Neuronal stem cell (in vitro differentiated cells): ENCODE results near the gene KCNE4.

Experiments
- DNase-seq: peaks from one replicate; pipeline ENCODE4 v3.0.0-alpha.2; 2013; ENCODE audit warnings: low spot score
- H2AFZ ChIP-seq: one replicate; pipeline ENCODE4 v1.6.1; 2013; ENCODE audit warnings: mild to moderate bottlenecking, low read length, inconsistent platforms
- H2AK5ac ChIP-seq: 2 replicates; pipeline ENCODE4 v1.6.1; 2013; ENCODE audit warnings: low read depth, mild to moderate bottlenecking, inconsistent platforms, low read length, moderate library complexity, mixed read lengths
- H2BK120ac ChIP-seq: 2 replicates; pipeline ENCODE4 v1.6.1; 2013; ENCODE audit warnings: low read depth, mild to moderate bottlenecking, inconsistent platforms, low read length, moderate library complexity, mixed read lengths
- H2BK12ac ChIP-seq: one replicate; pipeline ENCODE4 v1.6.1; 2013; ENCODE audit warnings: low read length, inconsistent platforms
- H2BK15ac ChIP-seq: 2 replicates; pipeline ENCODE4 v1.6.1; 2013; ENCODE audit warnings: mild to moderate bottlenecking, low read length, inconsistent platforms, mixed read lengths
- H2BK5ac ChIP-seq: one replicate; pipeline ENCODE4 v1.6.1; 2013; ENCODE audit warnings: inconsistent platforms, mild to moderate bottlenecking, low read length, moderate library complexity
- H3K14ac ChIP-seq: one replicate; pipeline ENCODE4 v1.6.1; 2013; ENCODE audit warnings: low read length, inconsistent platforms
- H3K18ac ChIP-seq: 2 replicates; pipeline ENCODE4 v1.6.1; 2013; ENCODE audit warnings: low read length, inconsistent platforms
- H3K23ac ChIP-seq: 2 replicates; pipeline ENCODE4 v1.6.1; 2013; ENCODE audit warnings: low read depth, mild to moderate bottlenecking, mixed read lengths, low read length, inconsistent platforms; ENCODE audit not compliant: poor library complexity
- H3K27ac ChIP-seq: replicated peaks from 3 replicates; pipeline ENCODE4 v1.5.1; 2013; ENCODE audit warnings: low read length, inconsistent platforms
- H3K27me3 ChIP-seq, 3 experiments: 2 replicates each; pipeline ENCODE4 v1.6.1; 2013; ENCODE audit warnings: low read length in 3 of 3, mild to moderate bottlenecking in 2 of 3, inconsistent platforms in 1 of 3, low read depth in 1 of 3, mixed read lengths in 1 of 3, moderate library complexity in 1 of 3; ENCODE audit not compliant: control insufficient read depth in 3 of 3, insufficient read depth in 3 of 3
- H3K36me3 ChIP-seq, 2 donors: replicated peaks in 1 of 2; 2 replicates each; pipeline ENCODE4 v1.6.1; 2013; ENCODE audit warnings: low read length in 2 of 2; ENCODE audit not compliant: control insufficient read depth in 2 of 2, insufficient read depth in 2 of 2
- H3K4ac ChIP-seq: 2 replicates; pipeline ENCODE4 v1.6.1; 2013; ENCODE audit warnings: inconsistent platforms, mild to moderate bottlenecking, low read length, moderate library complexity
- H3K4me1 ChIP-seq, 2 donors: 1 replicate in 1 of 2; 2 replicates in 1 of 2; pipeline ENCODE4 v1.6.1; 2013; ENCODE audit warnings: low read length in 2 of 2, low read depth in 1 of 2; ENCODE audit not compliant: control insufficient read depth in 2 of 2, insufficient read depth in 1 of 2
- H3K4me2 ChIP-seq: one replicate; pipeline ENCODE4 v1.6.1; 2013; ENCODE audit warnings: mild to moderate bottlenecking, low read length, inconsistent platforms; ENCODE audit not compliant: insufficient read depth, poor library complexity, severe bottlenecking
- H3K4me3 ChIP-seq, 2 donors: 2 replicates each; pipeline ENCODE4 v1.5.1; 2013; ENCODE audit warnings: low read length in 2 of 2, mild to moderate bottlenecking in 2 of 2, inconsistent platforms in 1 of 2, moderate library complexity in 1 of 2
- H3K79me1 ChIP-seq: one replicate; pipeline ENCODE4 v1.6.1; 2013; ENCODE audit warnings: low read depth, mild to moderate bottlenecking, inconsistent platforms, low read length, moderate library complexity
- H3K9ac ChIP-seq: one replicate; pipeline ENCODE4 v1.6.1; 2013; ENCODE audit warnings: mild to moderate bottlenecking, low read depth, low read length, inconsistent platforms; ENCODE audit not compliant: poor library complexity
- H3K9me3 ChIP-seq, 2 donors: replicated peaks in 1 of 2; 2 replicates each; pipeline versions ENCODE3 to v1.6.1; 2013; ENCODE audit warnings: low read length in 2 of 2, mild to moderate bottlenecking in 2 of 2, inconsistent platforms in 1 of 2, low read depth in 1 of 2, mixed read lengths in 1 of 2, moderate library complexity in 1 of 2; ENCODE audit not compliant: control insufficient read depth in 2 of 2, insufficient read depth in 1 of 2
- H4K8ac ChIP-seq: one replicate; pipeline ENCODE4 v1.6.1; 2013; ENCODE audit warnings: low read depth, mild to moderate bottlenecking, inconsistent platforms, low read length, moderate library complexity
- H4K91ac ChIP-seq: one replicate; pipeline ENCODE4 v1.6.1; 2013; ENCODE audit warnings: low read length, low read depth, mild to moderate bottlenecking, inconsistent platforms; ENCODE audit not compliant: poor library complexity
- WGBS, 2 donors: extraction: QIAGEN DNeasy Blood & Tissue Kit; methylation state at CpG; one replicate each; pipeline ENCODE4 v1.1.7; 2013; ENCODE audit warnings: missing lambda C conversion rate in 2 of 2, mixed read lengths in 1 of 2; ENCODE audit not compliant: insufficient read length in 2 of 2, insufficient replicate concordance in 1 of 2; ENCODE audit errors: extremely low coverage in 2 of 2; 5-methylcytosine and 5-hydroxymethylcytosine counted together

The KCNE4 gene

DNA sequence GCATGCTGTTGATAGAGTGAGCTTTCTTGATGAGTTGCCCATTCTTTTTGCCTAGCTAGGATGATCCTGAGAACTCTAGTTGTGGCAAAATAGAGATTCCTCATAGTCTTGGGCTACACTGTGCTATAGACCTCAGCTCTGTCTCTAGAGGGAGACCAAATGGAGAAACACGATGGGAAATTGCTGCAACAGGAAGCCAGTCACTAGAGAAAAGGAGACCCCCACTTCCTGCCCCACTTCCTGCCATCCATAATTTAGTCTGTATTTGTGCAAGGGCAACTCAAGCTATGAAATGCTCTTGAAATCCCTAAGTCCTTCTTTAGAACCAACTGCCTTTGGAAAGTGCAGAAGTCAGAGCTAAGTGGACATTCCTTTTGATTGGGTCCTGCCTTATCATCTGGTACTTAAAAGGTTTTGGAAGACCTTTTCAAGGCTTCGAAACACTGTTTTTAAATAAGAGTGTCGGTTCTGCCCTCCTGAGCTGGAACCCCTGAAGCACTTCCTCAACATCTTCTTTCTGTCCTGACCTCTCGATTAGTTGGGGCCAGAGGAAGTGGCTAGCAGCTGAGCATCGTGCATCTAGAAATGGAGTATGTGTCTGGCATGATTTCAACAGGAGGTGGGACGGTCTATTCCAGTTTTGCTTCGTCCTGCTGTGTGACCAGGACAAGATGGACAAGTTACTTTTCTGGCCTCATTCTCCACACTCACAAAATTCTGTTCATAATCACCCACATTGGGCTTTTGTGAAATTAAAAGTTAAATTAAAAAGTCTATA, 8.6 kb upstream of the KCNE4 start:
- H3K9ac ChIP-seq = no peak overlapping the region
- H2AFZ ChIP-seq = peak overlapping the region; percentile 51
- no peak overlapping the region for H2BK120ac ChIP-seq
- no peak overlapping the region for H2BK5ac ChIP-seq
- H4K8ac ChIP-seq = no peak overlapping the region
- H3K4me3 ChIP-seq = no peak overlapping the region
- H3K4ac ChIP-seq = no peak overlapping the region
- no peak overlapping the region for H3K18ac ChIP-seq
- H3K36me3 ChIP-seq = no peaks in the 10 kb centered on the region
- no CpG with 5 or more reads among the region's 7 CpGs for WGBS, 2 donors
- DNase-seq = no peak
- no peak overlapping the region for H4K91ac ChIP-seq
- H3K4me1 ChIP-seq = peaks cover 3 to 9% of the 10 kb centered on the region in 2 donors
- H3K27ac ChIP-seq = no peak overlapping the region
- no peaks in the 10 kb centered on the region for H3K9me3 ChIP-seq
- no peaks in the 10 kb centered on the region for H3K79me1 ChIP-seq
- H2BK15ac ChIP-seq = no peak overlapping the region
- no peaks in the 10 kb centered on the region for H3K27me3 ChIP-seq
- H2BK12ac ChIP-seq = no peak overlapping the region
- no peak overlapping the region for H3K4me2 ChIP-seq
- no peak overlapping the region for H3K14ac ChIP-seq
- no peak overlapping the region for H3K23ac ChIP-seq
- H2AK5ac ChIP-seq = no peak overlapping the region

DNA sequence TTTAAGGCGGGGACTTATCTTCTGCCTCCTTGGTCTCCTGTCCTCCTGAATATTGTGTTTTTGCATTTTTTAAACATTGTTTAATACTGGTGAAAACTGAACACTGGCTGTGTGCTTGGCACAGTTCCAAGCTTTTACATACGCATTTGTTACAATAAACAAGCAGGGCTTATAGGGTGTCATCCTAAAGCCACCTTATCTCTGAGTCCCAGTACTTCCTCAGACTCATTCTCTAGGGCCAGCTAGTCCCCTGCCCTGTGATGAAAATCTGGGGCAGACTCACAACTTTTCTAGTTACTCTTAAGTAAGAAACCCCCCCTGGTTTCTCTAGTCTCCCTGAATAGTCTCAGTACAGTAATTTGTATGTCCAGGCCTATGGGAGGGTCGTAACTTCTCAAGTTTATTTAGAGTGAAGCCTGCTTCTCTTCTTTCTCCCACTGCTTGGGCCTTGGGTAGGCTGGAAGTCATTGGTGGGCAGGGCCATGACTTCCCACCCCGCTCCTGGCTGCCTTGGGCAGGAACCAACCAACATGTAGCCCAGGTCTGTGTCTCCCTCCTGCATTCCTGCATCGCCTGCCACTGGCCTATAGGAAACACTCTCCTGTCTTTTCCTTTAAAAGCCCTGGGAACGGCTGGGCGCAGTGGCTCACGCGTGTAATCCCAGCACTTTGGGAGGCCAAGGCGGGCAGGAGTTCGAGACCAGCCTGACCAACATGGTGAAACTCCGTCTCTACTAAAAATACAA, 7.7 kb upstream of the KCNE4 start:
- no peak overlapping the region for H2BK12ac ChIP-seq
- H3K79me1 ChIP-seq = no peaks in the 10 kb centered on the region
- H4K91ac ChIP-seq = no peak overlapping the region
- peaks cover 0 to 9% of the 10 kb centered on the region in 2 donors for H3K4me1 ChIP-seq
- no peak for DNase-seq
- H3K9me3 ChIP-seq = no peaks in the 10 kb centered on the region
- peak overlapping the region; percentile 46 for H2AFZ ChIP-seq
- H3K4ac ChIP-seq = no peak overlapping the region
- H3K18ac ChIP-seq = no peak overlapping the region
- H4K8ac ChIP-seq = no peak overlapping the region
- H2AK5ac ChIP-seq = no peak overlapping the region
- H2BK5ac ChIP-seq = no peak overlapping the region
- no peak overlapping the region for H3K14ac ChIP-seq
- WGBS, 2 donors = no CpG with 5 or more reads among the region's 12 CpGs
- H3K4me2 ChIP-seq = no peak overlapping the region
- no peaks in the 10 kb centered on the region for H3K27me3 ChIP-seq
- no peak overlapping the region for H3K4me3 ChIP-seq
- H3K9ac ChIP-seq = no peak overlapping the region
- no peak overlapping the region for H2BK120ac ChIP-seq
- no peak overlapping the region for H3K27ac ChIP-seq
- no peaks in the 10 kb centered on the region for H3K36me3 ChIP-seq
- H3K23ac ChIP-seq = no peak overlapping the region
- no peak overlapping the region for H2BK15ac ChIP-seq

DNA sequence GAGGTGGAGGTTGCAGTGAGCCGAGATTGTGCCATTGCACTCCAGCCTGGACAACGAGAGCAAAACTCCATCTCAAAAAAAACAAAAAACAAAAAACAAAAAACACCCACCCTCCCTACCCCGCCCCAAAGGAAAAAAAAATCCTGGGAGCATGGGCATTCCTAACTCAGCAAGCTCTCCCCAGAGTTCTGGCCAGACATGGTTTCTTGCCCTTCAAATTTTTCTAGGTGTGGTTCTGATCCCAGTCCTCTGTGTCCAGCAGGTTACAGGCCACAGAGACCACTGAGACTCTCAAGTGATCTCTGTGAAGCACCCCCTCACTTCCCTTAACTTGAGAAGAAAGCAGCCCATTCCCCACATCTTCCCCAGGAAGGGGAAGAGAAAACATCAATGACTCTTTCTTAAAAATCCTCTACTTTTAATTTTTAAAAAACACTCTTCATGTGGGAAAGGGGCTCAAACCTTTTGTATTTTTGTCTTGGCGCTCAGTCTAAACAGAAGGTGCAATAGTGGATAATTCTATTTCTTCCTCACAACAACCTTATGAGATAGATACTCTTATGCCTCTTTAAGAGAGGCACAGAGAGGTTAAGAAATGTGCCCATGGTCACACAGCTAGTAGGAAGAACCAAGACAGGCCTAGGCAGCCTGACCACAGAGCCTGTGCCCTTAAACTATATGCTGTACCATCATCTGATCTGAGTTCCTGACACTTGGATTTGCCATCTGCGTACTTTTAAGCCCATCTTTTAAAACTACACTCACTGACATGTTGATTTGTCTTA, 6.9 kb upstream of the KCNE4 start:
- H2AFZ ChIP-seq = no peak overlapping the region
- no peaks in the 10 kb centered on the region for H3K79me1 ChIP-seq
- no peak overlapping the region for H3K9ac ChIP-seq
- H2BK120ac ChIP-seq = no peak overlapping the region
- H3K18ac ChIP-seq = no peak overlapping the region
- H3K36me3 ChIP-seq = no peaks in the 10 kb centered on the region
- H2BK12ac ChIP-seq = no peak overlapping the region
- no peak overlapping the region for H2BK5ac ChIP-seq
- no peak overlapping the region for H3K4me3 ChIP-seq
- H3K27ac ChIP-seq = no peak overlapping the region
- peaks cover 0 to 9% of the 10 kb centered on the region in 2 donors for H3K4me1 ChIP-seq
- no peak for DNase-seq
- no peak overlapping the region for H3K14ac ChIP-seq
- H3K4me2 ChIP-seq = no peak overlapping the region
- no peaks in the 10 kb centered on the region for H3K9me3 ChIP-seq
- whole genome bisulfite sequencing, 2 donors = no CpG with 5 or more reads among the region's 5 CpGs
- H3K4ac ChIP-seq = no peak overlapping the region
- H3K27me3 ChIP-seq = no peaks in the 10 kb centered on the region
- H2BK15ac ChIP-seq = no peak overlapping the region
- no peak overlapping the region for H3K23ac ChIP-seq
- H2AK5ac ChIP-seq = no peak overlapping the region
- no peak overlapping the region for H4K91ac ChIP-seq
- H4K8ac ChIP-seq = no peak overlapping the region
